DND-41 (cell line): Measurements from ENCODE around the gene DPF3.

Experiments used
- ATAC-seq: fragments of 200-7000 bp; cut with Tn5 transposase; 3 replicates; pipeline ENCODE4 v1.9.1; 2021; ENCODE audit warnings: low read depth; ENCODE audit not compliant: insufficient read depth
- DNase-seq: peaks from one replicate; pipeline ENCODE4 v3.0.0-alpha.2; 2020
- H2AFZ ChIP-seq: 2 replicates; pipeline ENCODE4 v1.6.0; 2012; ENCODE audit warnings: low read depth, low read length
- H3K27ac ChIP-seq: 2 replicates; pipeline ENCODE4 v1.5.1; 2012; ENCODE audit warnings: low read length, inconsistent platforms
- H3K27me3 ChIP-seq: fragments of 200-600 bp; sonication (generic); 2 replicates; pipeline ENCODE4 v1.6.0; 2012; ENCODE audit warnings: low read length, mild to moderate bottlenecking, inconsistent platforms; ENCODE audit not compliant: insufficient read depth, poor library complexity
- H3K36me3 ChIP-seq: 2 replicates; pipeline ENCODE4 v1.5.1; 2012; ENCODE audit warnings: low read length, inconsistent platforms; ENCODE audit not compliant: insufficient read depth
- H3K4me1 ChIP-seq: 2 replicates; pipeline ENCODE4 v1.5.1; 2012; ENCODE audit warnings: mild to moderate bottlenecking, low read length; ENCODE audit not compliant: insufficient read depth
- H3K4me2 ChIP-seq: 2 replicates; pipeline ENCODE4 v1.6.0; 2012; ENCODE audit warnings: mild to moderate bottlenecking, moderate library complexity, low read length, inconsistent platforms; ENCODE audit not compliant: insufficient read depth
- H3K4me3 ChIP-seq, 2 experiments: fragments of 200-600 bp in 1 of 2; shearing (Covaris generic) in 1 of 2; 2 replicates each; pipeline ENCODE4 v1.5.1; 2012 to 2016; ENCODE audit warnings: inconsistent platforms in 2 of 2, low read length in 2 of 2, mild to moderate bottlenecking in 2 of 2, low read depth in 1 of 2, moderate library complexity in 1 of 2
- H3K79me2 ChIP-seq: 2 replicates; pipeline ENCODE4 v1.6.0; 2012; ENCODE audit warnings: low read length, inconsistent platforms; ENCODE audit not compliant: insufficient read depth
- H3K9ac ChIP-seq: 2 replicates; pipeline ENCODE4 v1.6.0; 2012; ENCODE audit warnings: low read depth, mild to moderate bottlenecking, inconsistent platforms, low read length, moderate library complexity
- H3K9me3 ChIP-seq: 2 replicates; pipeline ENCODE4 v1.5.1; 2012; ENCODE audit warnings: low read length, moderate library complexity, mild to moderate bottlenecking, inconsistent platforms; ENCODE audit not compliant: insufficient read depth, severe bottlenecking
- H4K20me1 ChIP-seq: 2 replicates; pipeline ENCODE4 v1.6.0; 2012; ENCODE audit warnings: low read length; ENCODE audit not compliant: insufficient read depth
- CTCF ChIP-seq: IDR thresholded peaks from 2 replicates; pipeline ENCODE4 v1.5.1; 2012; ENCODE audit warnings: borderline replicate concordance, low read length, moderate library complexity, mild to moderate bottlenecking; ENCODE audit not compliant: poor library complexity, severe bottlenecking; ENCODE audit errors: extremely low read depth
- EZH2 ChIP-seq: IDR thresholded peaks from 3 replicates; pipeline ENCODE4 v1.6.1; 2012; ENCODE audit warnings: borderline replicate concordance, low read depth, mild to moderate bottlenecking, moderate library complexity, low read length, inconsistent platforms; ENCODE audit not compliant: severe bottlenecking

The DPF3 gene

GRCh38 chr14:72708222-72708621, 185.7 kb downstream of the DPF3 start:
- no peaks in the 10 kb centered on the region for H3K9me3 ChIP-seq
- no peak overlapping the region for H3K4me2 ChIP-seq
- DNase-seq (no peak), ATAC-seq (no peak)
- no peaks in the 10 kb centered on the region for H4K20me1 ChIP-seq
- H3K36me3 ChIP-seq, result no peaks in the 10 kb centered on the region
- no peak overlapping the region for H2AFZ ChIP-seq
- no peaks in the 10 kb centered on the region for H3K4me1 ChIP-seq
- no peak overlapping the region for H3K9ac ChIP-seq
- H3K27ac ChIP-seq, result no peak overlapping the region
- H3K4me3 ChIP-seq, result no peak overlapping the region
- no peak for TF ChIP-seq CTCF
- TF ChIP-seq EZH2, result no peak
- H3K27me3 ChIP-seq, result no peaks in the 10 kb centered on the region
- H3K79me2 ChIP-seq, result no peaks in the 10 kb centered on the region

GRCh38 chr14:72706485-72706884, 187.4 kb downstream of the DPF3 start:
- DNase-seq, result no peak
- H3K4me1 ChIP-seq, result no peaks in the 10 kb centered on the region
- H3K27me3 ChIP-seq, result no peaks in the 10 kb centered on the region
- H4K20me1 ChIP-seq, result no peaks in the 10 kb centered on the region
- no peaks in the 10 kb centered on the region for H3K9me3 ChIP-seq
- TF ChIP-seq EZH2 (no peak), CTCF (no peak)
- no peak overlapping the region for H3K4me2 ChIP-seq
- ATAC-seq, result no peak
- no peak overlapping the region for H2AFZ ChIP-seq
- H3K27ac ChIP-seq, result no peak overlapping the region
- no peaks in the 10 kb centered on the region for H3K79me2 ChIP-seq
- H3K4me3 ChIP-seq, result no peak overlapping the region
- H3K36me3 ChIP-seq, result no peaks in the 10 kb centered on the region
- no peak overlapping the region for H3K9ac ChIP-seq

- Histone ChIP-seq H3K9ac (no peak overlapping the region), H3K27ac (no peak overlapping the region), H3K79me2 (no peaks in the 10 kb centered on the region), H3K36me3 (no peaks in the 10 kb centered on the region), H3K4me3 (no peak overlapping the region), H3K9me3 (no peaks in the 10 kb centered on the region), H3K4me2 (no peak overlapping the region), H3K4me1 (no peaks in the 10 kb centered on the region), H2AFZ (no peak overlapping the region), H3K27me3 (no peaks in the 10 kb centered on the region), H4K20me1 (no peaks in the 10 kb centered on the region)
- DNase-seq (no peak), ATAC-seq (no peak)
- TF ChIP-seq EZH2, result no peak
- TF ChIP-seq CTCF, result no peak
Observed at GRCh38 chr14:72704502-72704901, 189.4 kb downstream of the DPF3 start.

- ATAC-seq, result no peak
- no peak for DNase-seq
- H3K9me3 ChIP-seq, result no peaks in the 10 kb centered on the region
- H4K20me1 ChIP-seq, result no peaks in the 10 kb centered on the region
- no peak overlapping the region for H2AFZ ChIP-seq
- no peak overlapping the region for H3K27ac ChIP-seq
- H3K4me1 ChIP-seq, result no peaks in the 10 kb centered on the region
- H3K27me3 ChIP-seq, result no peaks in the 10 kb centered on the region
- no peak overlapping the region for H3K4me3 ChIP-seq
- no peaks in the 10 kb centered on the region for H3K79me2 ChIP-seq
- no peaks in the 10 kb centered on the region for H3K36me3 ChIP-seq
- no peak overlapping the region for H3K9ac ChIP-seq
- TF ChIP-seq CTCF, result no peak
- H3K4me2 ChIP-seq, result no peak overlapping the region
Observed at GRCh38 chr14:72701605-72702004, 192.3 kb downstream of the DPF3 start.
